Smooth muscle cell (in vitro differentiated cells): Measurements from ENCODE around the gene RASGRF1. TPM values are rescaled to one million over a fixed set of nuclear protein-coding genes. Genes with fewer than 3 reads are reported as not detected.

ENCODE experiments used
- DNase-seq: peaks from one replicate; lab custom pipeline; 2025; ENCODE audit not compliant: unreplicated experiment; lab: John Stamatoyannopoulos, UW
- H2AFZ ChIP-seq: fragments of 200-600 bp; sonication (generic); 2 replicates; pipeline ENCODE4 v1.6.0; 2016; ENCODE audit warnings: antibody characterized with exemption, low read depth, mild to moderate bottlenecking
- H3F3A ChIP-seq: fragments of 200-600 bp; sonication (generic); 2 replicates; pipeline ENCODE4 v1.6.0; 2017; ENCODE audit warnings: antibody characterized with exemption, low read depth
- H3K27ac ChIP-seq: fragments of 200-600 bp; sonication (generic); 2 replicates; pipeline ENCODE4 v1.5.1; 2016; ENCODE audit warnings: low read depth, mild to moderate bottlenecking
- H3K27me3 ChIP-seq: fragments of 200-600 bp; sonication (generic); 2 replicates; pipeline ENCODE4 v1.6.1; 2016; ENCODE audit warnings: low read depth, mild to moderate bottlenecking
- H3K36me3 ChIP-seq: fragments of 200-600 bp; sonication (generic); 2 replicates; pipeline ENCODE4 v1.5.1; 2016; ENCODE audit warnings: low read depth
- H3K4me1 ChIP-seq: fragments of 200-600 bp; sonication (generic); 2 replicates; pipeline ENCODE4 v1.5.1; 2016; ENCODE audit warnings: low read depth
- H3K4me2 ChIP-seq: fragments of 200-600 bp; sonication (generic); 2 replicates; pipeline ENCODE4 v1.6.0; 2016; ENCODE audit warnings: mild to moderate bottlenecking
- H3K4me3 ChIP-seq: fragments of 200-600 bp; sonication (generic); 2 replicates; pipeline ENCODE4 v1.5.1; 2016; ENCODE audit warnings: mild to moderate bottlenecking
- H3K79me2 ChIP-seq: fragments of 200-600 bp; sonication (generic); 2 replicates; pipeline ENCODE4 v1.6.0; 2016; ENCODE audit warnings: low read depth, mild to moderate bottlenecking
- H3K9ac ChIP-seq: fragments of 200-600 bp; sonication (generic); 2 replicates; pipeline ENCODE4 v1.6.0; 2016; ENCODE audit warnings: low read depth
- H3K9me3 ChIP-seq: fragments of 200-600 bp; sonication (generic); replicated peaks from 2 replicates; pipeline ENCODE4 v1.5.1; 2016; ENCODE audit warnings: low read depth
- H4K20me1 ChIP-seq: fragments of 200-600 bp; sonication (generic); 2 replicates; pipeline ENCODE4 v1.6.0; 2016; ENCODE audit warnings: low read depth
- CTCF ChIP-seq: fragments of 200-600 bp; sonication (generic); IDR thresholded peaks from 2 replicates; pipeline ENCODE4 v1.5.1; 2017; ENCODE audit warnings: borderline replicate concordance, mild to moderate bottlenecking, antibody characterized with exemption; ENCODE audit not compliant: insufficient read depth, poor library complexity, severe bottlenecking
- WGBS: methylation state at CpG from one replicate; pipeline ENCODE4 v1.1.7; 2016; ENCODE audit warnings: low lambda C conversion rate; 5-methylcytosine and 5-hydroxymethylcytosine counted together
- polyA plus RNA-seq: library from polyadenylated mRNA; unstranded; fragments of >200 nt; fragmentation: Nextera tagmentation; extraction: Ambion mirVana; gene quantifications from 2 replicates; pipeline ENCODE4 v1.2.1, GENCODE V29; 2016
- total RNA-seq: library from RNA; depleted of rRNA; stranded (reverse); fragments of >200 nt; gene quantifications from 2 replicates; pipeline ENCODE4 v1.2.3, GENCODE V29; 2014

RASGRF1 gene
- total and polyA plus RNA-seq, 2 experiments from 2014 or later = 0.17 to 0.22 TPM

DNA sequence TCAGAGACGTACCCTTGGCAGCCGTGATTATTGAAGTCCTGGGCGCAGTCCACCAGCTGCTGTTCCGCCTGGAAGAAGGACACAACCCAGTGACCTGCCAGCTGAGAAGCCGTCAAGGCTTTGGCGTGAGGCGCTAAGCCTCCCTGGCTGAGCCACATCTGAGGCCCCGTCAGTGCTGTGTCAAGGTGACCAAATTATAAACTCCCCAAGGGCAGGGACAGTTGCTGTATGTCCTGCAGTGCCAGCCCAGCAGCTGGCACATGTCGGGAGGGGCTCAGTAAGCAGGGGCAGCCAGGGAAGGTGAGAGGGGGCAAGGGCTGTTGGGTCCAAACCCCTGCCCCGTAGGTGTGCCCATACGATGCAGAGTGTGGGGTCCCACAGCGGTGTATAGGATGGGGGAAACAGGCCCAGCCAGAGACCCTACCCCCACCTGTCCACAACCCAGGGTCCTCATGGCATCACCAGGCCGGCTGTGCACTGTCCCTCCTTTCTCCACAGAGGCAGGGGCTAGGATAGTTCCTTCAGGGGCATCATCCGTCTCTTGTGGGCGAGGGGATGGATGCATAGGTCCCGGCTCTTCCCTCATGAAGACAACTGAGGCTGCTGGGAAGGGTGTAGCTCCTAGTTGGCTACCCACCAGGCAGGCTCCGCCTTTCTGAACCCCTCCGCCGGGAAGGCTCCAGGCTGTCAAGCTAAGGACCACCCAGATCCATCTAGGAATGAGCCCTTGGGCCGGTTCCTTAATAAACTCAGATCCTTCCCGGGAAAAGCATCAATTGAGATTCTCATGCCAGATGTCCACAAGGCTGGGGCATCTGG lies 158.9 kb downstream of the RASGRF1 start:
- H2AFZ ChIP-seq = no peak overlapping the region
- H4K20me1 ChIP-seq = peaks cover 3% of the 10 kb centered on the region
- H3K36me3 ChIP-seq = no peaks in the 10 kb centered on the region
- no peak for DNase-seq
- WGBS = 95% methylated on average over 21 of the region's 21 CpGs
- no peak overlapping the region for H3K27ac ChIP-seq
- no peak overlapping the region for H3K9ac ChIP-seq
- no peak for TF ChIP-seq CTCF
- H3K4me2 ChIP-seq = no peak overlapping the region
- H3F3A ChIP-seq = no peaks in the 10 kb centered on the region
- H3K4me3 ChIP-seq = no peak overlapping the region
- H3K9me3 ChIP-seq = no peaks in the 10 kb centered on the region
- H3K79me2 ChIP-seq = no peaks in the 10 kb centered on the region
- no peaks in the 10 kb centered on the region for H3K27me3 ChIP-seq
- H3K4me1 ChIP-seq = no peaks in the 10 kb centered on the region

DNA sequence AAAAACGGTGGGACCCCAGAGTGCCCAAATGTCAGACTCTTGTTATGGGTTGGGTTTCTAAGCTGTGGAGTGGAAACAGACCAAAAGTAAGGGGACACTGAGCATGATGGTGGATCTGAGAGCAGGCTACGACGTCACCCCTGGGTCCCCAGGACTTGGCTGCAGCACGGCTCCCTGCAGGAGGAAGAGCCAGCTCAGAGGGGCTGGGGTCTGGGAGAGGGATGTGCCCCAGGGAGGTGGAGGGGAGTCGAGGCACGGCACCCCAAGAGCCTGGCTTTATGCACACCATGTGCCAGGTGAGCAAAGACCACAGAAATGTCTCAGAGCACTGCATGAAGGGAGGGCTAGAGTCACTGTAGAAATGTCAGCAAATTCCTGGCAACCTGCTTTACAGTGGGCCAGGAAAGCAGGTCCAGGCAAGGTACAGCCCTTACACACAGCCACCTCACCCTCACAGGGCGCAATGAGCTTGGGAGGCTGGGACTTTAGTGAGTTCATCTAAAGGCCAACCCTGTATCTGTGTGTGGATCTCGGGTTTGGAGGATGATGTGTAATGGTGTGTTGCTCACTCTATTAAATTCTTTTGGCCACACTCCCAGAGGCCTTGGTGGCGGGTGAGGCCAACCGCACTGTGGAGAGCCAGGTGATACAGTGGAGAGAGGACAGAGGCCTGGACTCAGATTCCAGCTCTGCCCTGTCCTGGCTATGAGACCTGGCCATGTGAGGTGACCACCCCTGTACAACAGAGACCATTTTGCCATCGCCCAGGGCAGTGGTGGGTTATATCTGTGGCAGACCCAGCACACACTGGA lies 159.8 kb downstream of the RASGRF1 start:
- Histone ChIP-seq H2AFZ (no peak overlapping the region), H3K4me1 (no peaks in the 10 kb centered on the region), H3K9ac (no peak overlapping the region), H4K20me1 (peaks cover 12% of the 10 kb centered on the region), H3K9me3 (no peaks in the 10 kb centered on the region), H3F3A (no peaks in the 10 kb centered on the region), H3K27ac (no peak overlapping the region), H3K4me2 (no peak overlapping the region), H3K27me3 (no peaks in the 10 kb centered on the region), H3K36me3 (no peaks in the 10 kb centered on the region), H3K79me2 (no peaks in the 10 kb centered on the region), H3K4me3 (no peak overlapping the region)
- no peak for TF ChIP-seq CTCF
- 75% methylated on average over 11 of the region's 11 CpGs for WGBS
- no peak for DNase-seq

GRCh38 chr15:78929536-78930264 lies 160.9 kb downstream of the RASGRF1 start:
- Histone ChIP-seq H3K4me3 (no peak overlapping the region), H3K27ac (no peak overlapping the region), H2AFZ (no peak overlapping the region), H3F3A (no peaks in the 10 kb centered on the region), H3K9me3 (no peaks in the 10 kb centered on the region), H3K79me2 (no peaks in the 10 kb centered on the region), H3K9ac (no peak overlapping the region), H3K4me1 (no peaks in the 10 kb centered on the region), H4K20me1 (peaks cover 22% of the 10 kb centered on the region), H3K36me3 (no peaks in the 10 kb centered on the region), H3K4me2 (no peak overlapping the region), H3K27me3 (no peaks in the 10 kb centered on the region)
- DNase-seq = no peak
- WGBS = 93% methylated on average over 16 of the region's 16 CpGs
- no peak for TF ChIP-seq CTCF
